ENCODE data around the gene C5orf15.

Gene C5orf15

DNA sequence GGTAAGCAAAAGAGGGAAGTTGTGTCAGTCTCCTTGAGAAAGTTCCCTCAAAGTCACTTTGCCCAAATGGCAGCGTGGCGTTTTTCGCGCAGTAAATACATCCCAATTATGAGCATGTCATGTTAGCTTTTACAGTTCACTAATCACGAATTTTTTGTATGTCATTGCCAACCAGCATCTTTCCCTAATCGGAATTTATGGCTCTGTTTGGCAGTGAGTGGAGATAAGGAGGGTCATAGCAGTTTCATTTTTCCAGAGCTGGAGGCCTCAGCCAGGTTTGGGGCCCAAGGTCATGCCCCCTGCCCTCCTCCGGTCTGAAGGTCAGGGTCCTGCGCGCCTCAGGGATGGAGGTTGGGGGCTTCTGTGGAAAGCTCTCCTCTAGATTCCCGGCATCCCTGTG is 50.1 kb downstream of the C5orf15 start:
- no peak overlapping the region for H2AFZ ChIP-seq (ENCODE audit: low read length)
- TF ChIP-seq, protein P1, sequence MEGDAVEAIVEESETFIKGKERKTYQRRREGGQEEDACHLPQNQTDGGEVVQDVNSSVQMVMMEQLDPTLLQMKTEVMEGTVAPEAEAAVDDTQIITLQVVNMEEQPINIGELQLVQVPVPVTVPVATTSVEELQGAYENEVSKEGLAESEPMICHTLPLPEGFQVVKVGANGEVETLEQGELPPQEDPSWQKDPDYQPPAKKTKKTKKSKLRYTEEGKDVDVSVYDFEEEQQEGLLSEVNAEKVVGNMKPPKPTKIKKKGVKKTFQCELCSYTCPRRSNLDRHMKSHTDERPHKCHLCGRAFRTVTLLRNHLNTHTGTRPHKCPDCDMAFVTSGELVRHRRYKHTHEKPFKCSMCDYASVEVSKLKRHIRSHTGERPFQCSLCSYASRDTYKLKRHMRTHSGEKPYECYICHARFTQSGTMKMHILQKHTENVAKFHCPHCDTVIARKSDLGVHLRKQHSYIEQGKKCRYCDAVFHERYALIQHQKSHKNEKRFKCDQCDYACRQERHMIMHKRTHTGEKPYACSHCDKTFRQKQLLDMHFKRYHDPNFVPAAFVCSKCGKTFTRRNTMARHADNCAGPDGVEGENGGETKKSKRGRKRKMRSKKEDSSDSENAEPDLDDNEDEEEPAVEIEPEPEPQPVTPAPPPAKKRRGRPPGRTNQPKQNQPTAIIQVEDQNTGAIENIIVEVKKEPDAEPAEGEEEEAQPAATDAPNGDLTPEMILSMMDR (IDR thresholded peaks at IDR 0.05; ENCODE audit: low read length): no peak
- no peak for TF ChIP-seq EZH2 (IDR thresholded peaks at IDR 0.05; ENCODE audit: borderline replicate concordance, low read length)
- H3K9ac ChIP-seq (ENCODE audit: low read length): no peak overlapping the region
- no peaks in the 10 kb centered on the region for H3K9me3 ChIP-seq (ENCODE audit: low read length)
- H3K36me3 ChIP-seq (ENCODE audit: insufficient read depth, low read length): no peaks in the 10 kb centered on the region
- no peak overlapping the region for H3K4me3 ChIP-seq (ENCODE audit: low read depth, low read length, poor library complexity, severe bottlenecking)
- no peaks in the 10 kb centered on the region for H4K20me1 ChIP-seq (ENCODE audit: insufficient read depth, low read length)
- no peaks in the 10 kb centered on the region for H3K4me1 ChIP-seq (ENCODE audit: insufficient read depth, low read length, severe bottlenecking)
- no peak overlapping the region for H3K4me2 ChIP-seq (ENCODE audit: low read length)
- no peaks in the 10 kb centered on the region for H3K79me2 ChIP-seq (ENCODE audit: insufficient read depth, low read length)
- no peak overlapping the region for H3K27ac ChIP-seq (ENCODE audit: low read depth, low read length, poor library complexity, severe bottlenecking)
- H3K27me3 ChIP-seq (ENCODE audit: insufficient read depth, low read length): peaks cover 3% of the 10 kb centered on the region; the same call in 1 of the 2 replicates
- no peaks in the 10 kb centered on the region for H3F3A ChIP-seq (ENCODE audit: insufficient read depth, low read length)
- no peaks in the 10 kb centered on the region for H3K9me2 ChIP-seq (ENCODE audit: low read depth, low read length)

GRCh38 chr5:133917785-133918184 is 50.6 kb downstream of the C5orf15 start:
- H3K4me1 ChIP-seq (ENCODE audit: insufficient read depth, low read length, severe bottlenecking): no peaks in the 10 kb centered on the region
- no peaks in the 10 kb centered on the region for H3F3A ChIP-seq (ENCODE audit: insufficient read depth, low read length)
- TF ChIP-seq, protein P1 (IDR thresholded peaks at IDR 0.05; ENCODE audit: low read length): no peak
- TF ChIP-seq EZH2 (IDR thresholded peaks at IDR 0.05; ENCODE audit: borderline replicate concordance, low read length): no peak
- no peaks in the 10 kb centered on the region for H3K79me2 ChIP-seq (ENCODE audit: insufficient read depth, low read length)
- no peak overlapping the region for H2AFZ ChIP-seq (ENCODE audit: low read length)
- H3K4me2 ChIP-seq (ENCODE audit: low read length): no peak overlapping the region
- H4K20me1 ChIP-seq (ENCODE audit: insufficient read depth, low read length): no peaks in the 10 kb centered on the region
- no peak overlapping the region for H3K27ac ChIP-seq (ENCODE audit: low read depth, low read length, poor library complexity, severe bottlenecking)
- H3K9me3 ChIP-seq (ENCODE audit: low read length): no peaks in the 10 kb centered on the region
- H3K36me3 ChIP-seq (ENCODE audit: insufficient read depth, low read length): no peaks in the 10 kb centered on the region
- no peak overlapping the region for H3K4me3 ChIP-seq (ENCODE audit: low read depth, low read length, poor library complexity, severe bottlenecking)
- H3K9ac ChIP-seq (ENCODE audit: low read length): no peak overlapping the region
- H3K9me2 ChIP-seq (ENCODE audit: low read depth, low read length): no peaks in the 10 kb centered on the region
- peaks cover 7% of the 10 kb centered on the region; the same call in 1 of the 2 replicates for H3K27me3 ChIP-seq (ENCODE audit: insufficient read depth, low read length)

- H3K27ac ChIP-seq (ENCODE audit: low read depth, low read length, poor library complexity, severe bottlenecking): no peak overlapping the region
- no peaks in the 10 kb centered on the region for H3F3A ChIP-seq (ENCODE audit: insufficient read depth, low read length)
- TF ChIP-seq, protein P1 (IDR thresholded peaks at IDR 0.05; ENCODE audit: low read length): no peak
- no peak for TF ChIP-seq EZH2 (IDR thresholded peaks at IDR 0.05; ENCODE audit: borderline replicate concordance, low read length)
- no peaks in the 10 kb centered on the region for H3K9me2 ChIP-seq (ENCODE audit: low read depth, low read length)
- H4K20me1 ChIP-seq (ENCODE audit: insufficient read depth, low read length): no peaks in the 10 kb centered on the region
- no peak overlapping the region for H3K9ac ChIP-seq (ENCODE audit: low read length)
- H2AFZ ChIP-seq (ENCODE audit: low read length): no peak overlapping the region
- no peaks in the 10 kb centered on the region for H3K36me3 ChIP-seq (ENCODE audit: insufficient read depth, low read length)
- H3K4me1 ChIP-seq (ENCODE audit: insufficient read depth, low read length, severe bottlenecking): no peaks in the 10 kb centered on the region
- no peaks in the 10 kb centered on the region for H3K79me2 ChIP-seq (ENCODE audit: insufficient read depth, low read length)
- no peak overlapping the region for H3K4me3 ChIP-seq (ENCODE audit: low read depth, low read length, poor library complexity, severe bottlenecking)
- H3K27me3 ChIP-seq (ENCODE audit: insufficient read depth, low read length): peaks cover 7% of the 10 kb centered on the region; the same call in 1 of the 2 replicates
- H3K4me2 ChIP-seq (ENCODE audit: low read length): no peak overlapping the region
- no peaks in the 10 kb centered on the region for H3K9me3 ChIP-seq (ENCODE audit: low read length)
These were observed 51.5 kb downstream of the C5orf15 start for GRCh38 chr5:133916914-133917313.

All from OCI-LY1 (cell line).